DMS53 treated with DMSO at 0.1 percent for 48 hours (cell line): ENCODE results near the gene GSG1L2.

ENCODE experiments used
- DNase-seq: peaks from one replicate; lab custom pipeline; 2025; ENCODE audit not compliant: unreplicated experiment; lab: John Stamatoyannopoulos, UW

GSG1L2 gene

DNA sequence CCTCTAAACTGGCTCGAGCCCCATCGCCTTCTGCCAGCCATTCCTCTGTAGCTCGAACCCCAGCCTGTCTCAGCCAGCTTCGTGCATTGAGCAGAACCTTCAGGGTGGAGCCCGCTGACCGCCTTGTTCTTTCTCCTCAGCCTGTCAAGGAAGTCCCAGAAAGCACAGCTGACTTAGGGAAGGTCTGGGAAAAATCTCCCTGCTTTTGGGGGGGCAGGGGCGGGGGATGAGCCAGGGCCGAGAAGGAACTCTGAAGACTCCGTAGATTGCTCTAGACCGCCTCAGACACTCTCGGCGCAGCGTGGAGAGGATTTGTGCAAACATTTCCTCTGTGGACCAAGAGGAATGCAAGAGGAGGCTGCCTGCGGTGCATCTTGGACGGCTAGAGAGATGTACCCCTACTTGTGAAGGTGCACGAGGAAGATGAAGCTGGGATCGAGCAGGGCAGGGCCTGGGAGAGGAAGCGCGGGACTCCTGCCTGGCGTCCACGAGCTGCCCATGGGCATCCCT is 3.8 kb upstream of the GSG1L2 start, which contains the start of gene GLP2R:
GLP2R (plus strand) TSS at position 284 of the 510 bp plus-strand sequence; CDS start at position 424, 140 bp downstream.
- no peak for DNase-seq

DNA sequence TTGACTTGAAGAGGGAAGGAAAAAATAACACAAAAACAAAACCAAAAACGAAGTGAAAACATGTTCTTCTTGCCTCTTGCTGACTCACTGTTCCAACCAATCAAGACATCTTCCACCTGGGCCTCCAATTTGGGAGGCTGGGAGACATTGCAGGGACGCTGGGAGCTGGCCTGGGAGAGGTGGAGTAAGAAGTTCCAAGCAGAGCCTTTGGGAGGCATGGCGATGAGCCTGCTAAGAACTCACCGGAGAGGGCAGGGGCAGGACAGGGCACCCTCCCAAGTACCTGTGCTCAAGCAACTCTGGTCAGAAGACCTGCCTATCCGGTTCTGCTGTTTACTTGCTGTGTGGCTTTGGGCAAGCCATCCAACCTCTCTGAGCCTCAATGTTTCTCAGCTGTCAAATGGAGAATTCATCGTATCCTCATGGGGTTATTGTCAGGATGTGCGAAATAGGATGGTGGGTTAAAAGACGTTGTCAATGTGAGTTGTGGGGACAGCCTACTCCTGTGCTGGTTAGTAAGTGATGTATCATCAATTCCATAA is 3.0 kb upstream of the GSG1L2 start:
- DNase-seq = no peak

DNA sequence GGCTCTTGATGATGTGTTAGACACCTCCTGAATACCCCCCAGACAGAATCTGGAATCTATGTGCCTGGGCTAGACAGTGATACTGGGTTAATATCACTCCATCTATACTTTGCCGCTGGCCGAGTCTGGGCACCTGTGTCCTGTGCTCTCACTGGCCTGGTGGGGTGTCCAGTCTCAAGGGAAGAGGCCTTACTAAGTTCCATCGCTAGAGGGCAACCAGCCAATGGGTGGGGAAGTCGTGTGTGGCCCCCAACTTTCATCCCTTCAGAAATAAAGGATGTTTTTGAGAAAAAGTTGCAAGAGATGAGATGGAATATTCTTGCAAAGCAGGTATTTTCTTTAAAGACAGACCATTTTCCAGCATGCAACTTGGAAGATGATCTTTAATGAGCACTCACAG is 2.2 kb upstream of the GSG1L2 start:
- DNase-seq = no peak

DNA sequence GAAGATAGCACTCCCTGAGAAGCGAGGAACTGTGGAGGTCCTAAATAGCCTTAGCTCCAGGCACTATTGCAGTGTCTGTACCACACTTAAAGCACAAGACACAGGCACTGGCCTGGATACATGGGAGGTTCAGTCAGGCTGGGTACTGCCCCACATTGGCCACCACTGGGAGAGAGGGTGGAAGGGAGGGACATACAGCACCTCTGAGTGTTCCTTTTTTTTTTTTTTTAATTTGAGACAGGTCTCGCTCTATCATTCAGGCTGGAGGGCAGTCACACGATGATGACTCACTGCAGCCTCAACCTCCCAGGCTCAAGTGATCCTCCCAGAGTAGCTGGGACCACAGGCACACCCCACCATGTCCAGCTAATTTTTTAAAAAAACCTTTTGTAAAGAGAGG is 1.4 kb downstream of the GSG1L2 start:
- DNase-seq = no peak

DNA sequence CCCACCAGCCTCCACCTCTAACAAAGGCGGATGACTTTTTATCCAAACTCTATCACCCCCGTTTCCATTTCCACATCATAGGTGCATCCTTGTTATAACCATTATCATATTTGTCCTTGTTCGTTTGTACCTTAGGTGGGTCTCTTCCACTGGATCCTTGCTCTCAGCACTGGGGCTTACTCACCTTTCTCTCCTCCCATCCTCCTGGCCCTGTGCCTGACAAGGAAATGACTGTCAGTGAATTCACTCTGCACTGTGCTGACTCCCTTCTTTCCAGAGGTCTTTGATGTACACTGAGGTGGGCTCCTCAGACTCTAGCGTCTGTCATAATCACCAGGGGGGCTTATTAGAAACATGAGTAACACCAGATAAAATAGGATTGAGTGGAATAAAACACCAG is 3.1 kb downstream of the GSG1L2 start:
- no peak for DNase-seq

DNA sequence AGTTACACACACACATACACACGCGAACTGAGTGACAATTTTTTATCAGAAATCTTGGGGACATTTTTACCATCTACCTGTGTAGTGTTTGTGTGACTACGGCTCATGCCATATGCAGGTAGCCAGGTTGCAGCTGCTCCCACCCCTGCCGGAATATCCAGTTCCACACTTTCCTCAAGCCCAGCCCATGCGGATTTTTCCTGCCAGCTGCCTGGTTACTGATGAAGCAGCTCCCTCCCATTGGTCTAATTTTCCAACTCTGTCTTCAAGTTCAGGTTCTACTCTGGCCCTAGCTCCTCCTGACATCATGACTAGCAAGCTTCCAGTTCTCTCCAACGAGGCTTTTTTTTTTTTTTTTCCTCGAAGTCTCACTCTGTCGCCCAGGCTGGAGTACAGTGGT is 4.8 kb downstream of the GSG1L2 start:
- DNase-seq = peak; percentile 14

DNA sequence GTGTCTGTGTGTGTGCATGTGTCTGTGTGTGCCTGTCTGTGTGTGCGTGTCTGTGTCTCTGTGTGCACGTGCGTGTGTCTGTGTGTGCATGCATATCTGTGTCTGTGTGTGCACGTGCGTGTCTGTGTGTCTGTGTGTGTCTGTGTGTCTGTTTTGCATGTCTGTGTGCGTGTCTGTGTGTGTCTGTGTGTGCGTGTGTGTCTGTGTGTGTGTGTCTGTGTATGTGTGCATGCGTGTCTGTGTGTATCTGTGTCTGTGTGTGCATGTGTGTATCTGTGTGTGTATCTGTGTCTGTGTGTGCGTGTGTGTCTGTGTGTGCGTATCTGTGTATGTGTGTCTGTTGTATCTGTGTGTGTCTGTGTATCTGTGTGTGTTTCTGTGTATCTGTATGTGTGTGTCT is 5.4 kb downstream of the GSG1L2 start:
- DNase-seq = no peak

DNA sequence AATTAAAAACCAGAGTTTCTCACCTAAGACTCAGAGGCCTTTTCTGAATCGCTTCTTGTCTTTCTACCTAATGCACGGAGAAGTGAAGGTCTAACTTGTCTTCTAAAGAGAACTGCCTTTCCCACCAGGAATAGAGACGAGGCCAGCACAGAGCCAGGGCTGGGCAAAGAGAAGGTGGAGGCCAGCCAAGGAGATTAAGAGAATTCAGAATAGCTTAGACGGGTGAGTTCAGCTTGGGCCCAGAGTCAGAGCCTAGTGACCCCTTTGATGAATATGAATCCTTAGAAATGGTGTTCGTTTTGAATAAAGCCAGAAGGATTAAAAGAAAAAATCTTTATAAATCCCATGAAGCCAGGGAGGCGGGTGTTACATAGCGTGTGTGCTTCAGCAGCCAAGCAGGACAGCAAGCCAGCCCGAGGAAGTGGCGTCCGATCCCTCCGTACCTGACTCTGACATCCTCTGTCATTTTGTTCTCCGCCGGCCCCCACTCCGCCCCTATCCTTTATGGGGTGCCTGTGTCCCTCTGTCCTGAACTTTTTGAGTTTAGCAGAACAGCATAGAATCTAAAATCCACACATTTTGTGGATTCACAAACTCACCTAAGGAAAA is 7.4 kb downstream of the GSG1L2 start:
- no peak for DNase-seq

DNA sequence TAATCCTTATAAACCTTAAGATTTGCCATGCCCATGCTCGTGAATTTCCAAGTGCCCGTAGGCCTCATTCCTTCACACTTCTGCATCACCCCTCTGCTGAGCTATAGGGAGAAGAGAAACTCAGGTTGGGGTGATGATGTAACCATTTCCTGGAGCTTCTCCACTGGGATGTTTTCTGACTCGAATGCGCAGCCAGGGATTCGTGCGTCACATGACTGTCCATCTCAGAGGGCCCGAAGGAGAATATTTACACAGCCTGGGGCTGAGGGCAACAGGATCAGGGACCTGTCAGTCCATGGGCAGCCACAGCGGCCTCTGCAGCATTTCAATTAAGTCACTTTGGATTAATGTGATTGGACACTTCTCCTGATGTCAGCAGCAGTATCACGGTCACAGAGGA is 8.7 kb downstream of the GSG1L2 start:
- no peak for DNase-seq

DNA sequence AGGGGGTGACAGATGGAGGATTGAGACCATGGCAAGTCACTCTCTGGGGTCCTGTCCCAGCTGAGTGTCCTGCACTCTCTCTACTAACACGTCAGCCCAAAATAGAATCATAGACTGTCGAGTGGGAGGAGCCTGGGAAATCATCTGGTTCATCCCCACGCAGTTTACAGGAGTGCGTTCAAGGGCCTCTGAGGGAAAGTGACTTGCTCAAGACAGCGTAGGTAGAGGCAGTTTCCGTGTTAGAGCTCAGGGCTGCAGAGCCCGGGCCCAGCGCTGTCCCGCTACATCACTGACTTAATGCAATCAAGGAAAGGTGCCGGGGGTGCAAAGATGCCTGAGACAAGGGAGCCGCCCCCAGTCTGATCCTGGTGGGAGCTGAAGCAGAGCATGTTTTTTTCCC is 10.3 kb downstream of the GSG1L2 start:
- no peak for DNase-seq

DNA sequence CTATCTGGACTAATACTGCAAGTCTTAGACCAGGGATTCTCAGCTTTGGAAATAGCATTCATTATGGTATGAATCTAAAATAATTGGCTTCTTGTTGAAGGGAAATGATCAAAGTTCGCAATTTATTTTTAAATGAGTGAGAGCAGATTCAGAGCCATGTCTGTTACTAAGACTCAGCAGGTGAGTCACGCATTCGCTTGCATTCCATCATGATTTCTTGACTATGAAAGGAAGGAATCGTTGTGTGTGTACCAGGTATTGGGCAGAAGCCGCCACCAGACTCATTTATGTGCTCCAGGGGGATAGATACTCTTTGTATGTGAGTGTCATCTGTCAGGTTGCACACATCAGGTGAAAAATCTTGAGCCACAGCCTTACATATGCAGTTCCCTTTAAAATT is 10.8 kb downstream of the GSG1L2 start:
- DNase-seq = no peak

DNA sequence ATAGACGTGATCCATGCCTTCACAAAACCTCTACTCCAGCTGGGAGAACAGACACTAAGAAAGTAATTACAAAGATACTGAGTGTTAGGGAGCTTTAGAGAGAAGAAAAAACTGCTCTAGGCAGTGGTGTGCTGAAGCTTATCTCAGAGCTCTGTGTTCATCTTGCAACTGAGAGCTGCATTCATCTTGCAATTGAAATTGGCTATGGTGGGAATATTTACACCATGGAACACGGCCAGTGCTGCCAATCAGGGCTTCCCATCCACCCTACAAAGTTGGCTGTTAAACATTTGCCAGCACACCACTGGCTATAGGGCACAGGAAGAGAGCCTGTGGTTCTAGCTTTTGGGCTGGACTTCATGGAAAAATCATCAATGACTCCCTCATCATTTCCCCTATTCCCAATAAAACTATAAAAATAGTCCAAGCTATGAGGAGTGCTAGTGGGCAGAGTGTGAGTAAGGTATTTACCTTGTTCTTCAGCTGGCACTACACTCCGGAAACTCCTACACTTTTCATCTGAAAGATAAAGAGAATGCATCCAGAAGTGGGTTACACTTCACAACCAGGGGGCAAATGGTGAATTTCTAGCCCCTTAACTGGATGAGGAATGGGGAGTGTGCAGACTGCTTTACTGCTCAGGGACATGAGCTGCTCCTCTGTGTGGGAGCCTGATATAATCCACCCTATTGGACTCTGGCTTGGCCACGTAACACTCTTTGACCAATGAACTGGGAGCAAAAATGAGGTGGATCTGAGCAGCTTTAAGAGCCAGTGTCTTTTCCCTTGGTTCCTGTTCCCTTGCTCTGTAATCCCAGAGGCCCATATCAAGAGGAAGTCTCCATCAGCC is 11.6 kb downstream of the GSG1L2 start:
- no peak for DNase-seq

DNA sequence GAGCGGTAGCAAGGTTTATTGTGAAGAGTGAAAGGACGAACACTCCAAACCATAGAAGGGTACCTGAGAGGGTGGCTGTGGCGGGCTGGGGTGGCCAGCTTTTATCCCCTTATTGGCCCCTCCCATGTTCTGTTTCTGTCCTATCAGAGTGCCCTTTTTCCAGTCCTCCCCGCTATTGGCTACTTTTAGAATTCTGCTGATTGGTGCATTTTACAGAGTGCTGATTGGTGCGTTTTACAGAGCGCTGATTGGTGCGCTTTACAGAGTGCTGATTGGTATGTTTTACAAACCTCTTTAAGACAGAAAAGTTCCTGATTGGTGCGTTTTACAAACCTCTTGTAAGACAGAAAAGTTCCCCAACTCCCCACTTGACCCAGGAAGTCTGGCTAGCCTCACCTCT is 12.5 kb downstream of the GSG1L2 start:
- no peak for DNase-seq

DNA sequence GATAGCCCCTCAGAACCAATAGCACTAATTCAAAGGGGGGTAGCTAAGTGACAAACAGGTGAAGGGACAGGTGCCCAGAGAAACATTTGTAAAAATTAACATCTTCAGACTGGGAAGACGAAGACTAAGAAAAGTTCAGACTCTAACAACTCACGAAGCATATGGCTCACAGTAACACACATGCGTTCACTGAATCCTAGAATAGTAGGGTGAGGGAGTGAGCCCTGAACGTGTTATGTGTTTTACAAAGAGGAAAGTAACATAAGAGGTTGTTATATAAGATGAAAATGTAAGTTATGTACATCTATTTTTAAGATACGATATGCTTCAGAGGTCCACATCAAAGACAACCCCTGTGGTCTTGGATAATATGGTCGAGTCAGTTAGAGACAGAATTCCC is 15.2 kb downstream of the GSG1L2 start:
- no peak for DNase-seq

DNA sequence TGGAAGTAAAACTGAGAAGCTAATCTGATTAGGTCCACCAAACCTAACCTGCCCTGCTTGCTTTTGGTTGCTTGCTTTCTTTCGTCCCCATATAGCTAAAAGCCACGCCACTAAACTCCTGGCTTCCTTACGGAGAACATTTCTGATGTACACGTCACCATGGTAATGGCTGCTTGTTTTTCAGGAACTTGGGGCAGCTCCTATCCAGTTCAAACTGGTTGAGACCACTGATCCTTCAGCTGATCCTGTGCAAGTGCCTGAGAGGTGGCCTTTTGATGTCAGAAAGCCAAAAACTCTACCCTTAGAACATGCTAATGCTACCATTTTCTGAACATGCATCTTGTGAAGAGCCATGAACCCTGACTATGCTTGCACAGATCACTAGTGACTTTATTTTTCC is 16.1 kb downstream of the GSG1L2 start:
- no peak for DNase-seq

DNA sequence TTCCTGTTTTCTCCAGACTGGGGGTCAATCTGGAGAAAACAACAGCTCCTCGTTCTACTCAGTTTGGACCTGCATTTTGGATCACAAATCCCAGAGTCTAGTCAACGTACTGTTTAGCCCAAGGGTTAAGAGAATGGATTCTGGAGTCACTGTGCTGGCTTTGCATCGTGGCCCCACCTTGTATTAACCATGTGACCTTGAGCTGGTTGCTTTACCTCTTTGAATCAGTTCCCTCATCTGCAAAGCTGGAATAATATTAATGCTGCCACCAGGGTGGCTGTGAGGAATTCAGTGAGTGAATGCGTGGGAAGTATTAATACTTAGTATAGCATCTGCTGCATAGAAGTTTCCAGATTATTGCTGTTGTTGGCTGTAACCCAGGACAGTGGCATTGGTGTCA is 19.2 kb downstream of the GSG1L2 start:
- DNase-seq = no peak

DNA sequence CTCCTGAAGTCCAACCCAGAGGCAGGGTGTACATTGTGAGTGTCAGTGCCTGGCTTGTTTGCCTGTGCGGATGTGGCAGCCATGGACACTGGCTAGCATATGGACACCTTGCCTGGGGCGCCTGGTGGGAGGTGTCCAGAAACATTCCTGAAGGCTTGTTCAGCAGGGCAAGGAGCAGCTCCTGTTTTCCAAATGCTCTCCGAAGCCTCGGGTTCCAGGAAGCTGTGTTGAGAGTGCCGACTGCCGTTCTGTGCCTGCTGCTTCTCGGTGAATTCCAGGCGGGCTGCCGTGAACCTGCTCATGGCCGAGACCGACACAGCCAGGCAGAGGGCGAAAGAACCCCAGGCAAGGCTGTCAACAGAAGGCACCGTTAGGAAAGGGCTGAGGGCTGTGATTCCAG is 19.6 kb downstream of the GSG1L2 start:
- no peak for DNase-seq

DNA sequence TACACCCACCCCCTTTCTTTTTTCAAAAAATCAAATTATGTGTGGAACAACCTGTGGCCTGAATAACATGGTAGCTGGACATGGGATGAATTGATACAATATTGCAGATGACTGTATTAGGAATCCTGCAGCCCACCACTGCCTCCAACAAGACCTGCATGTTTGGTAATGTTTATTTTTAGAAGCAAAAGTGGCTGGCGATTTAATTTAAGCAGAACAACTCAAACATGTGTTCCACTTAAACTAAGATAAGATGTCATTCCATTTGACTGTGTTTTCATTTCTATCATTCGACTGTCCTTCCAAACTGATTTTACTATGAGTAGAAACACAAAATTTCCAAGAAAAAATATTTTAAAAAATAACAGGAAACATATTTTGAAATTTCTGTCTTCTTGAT is 20.4 kb downstream of the GSG1L2 start:
- DNase-seq = no peak

DNA sequence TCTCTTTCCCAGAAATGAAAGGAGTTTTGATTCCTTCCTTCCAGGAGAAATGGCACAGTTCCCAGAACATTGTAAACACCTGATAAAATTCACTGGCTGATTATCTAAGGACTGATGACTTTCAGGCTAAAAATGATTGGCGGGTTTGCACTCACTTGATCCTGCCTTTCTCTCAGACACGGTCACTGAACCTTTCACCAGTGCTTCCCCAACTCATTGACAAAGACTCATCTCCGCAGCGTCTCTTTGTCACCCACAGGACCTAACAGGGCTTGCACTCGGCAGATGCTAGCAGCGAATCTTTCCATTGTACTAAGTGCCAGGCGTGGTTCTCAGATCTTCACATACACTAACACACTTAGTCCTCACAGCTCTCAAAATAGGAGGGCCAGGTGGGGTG is 23.2 kb downstream of the GSG1L2 start:
- DNase-seq = no peak

DNA sequence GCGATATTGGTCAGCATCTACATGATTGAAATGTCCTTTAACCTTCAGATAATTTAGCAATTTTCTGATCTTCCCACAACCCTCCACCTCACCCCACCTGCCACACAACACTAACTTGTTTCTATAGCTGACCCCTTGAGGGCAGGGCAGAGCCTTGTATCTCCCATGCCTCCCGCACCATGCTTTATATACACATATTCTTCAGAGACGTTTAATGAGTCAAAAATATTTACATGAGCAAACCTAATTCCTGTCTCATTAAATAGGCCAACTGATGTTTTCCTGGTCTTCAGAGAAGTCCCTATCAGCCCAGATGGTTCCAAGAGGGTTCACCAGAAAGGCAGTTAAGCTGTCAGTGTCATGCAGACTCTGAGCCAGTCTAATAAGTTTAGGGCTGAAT is 23.9 kb downstream of the GSG1L2 start:
- DNase-seq = no peak

DNA sequence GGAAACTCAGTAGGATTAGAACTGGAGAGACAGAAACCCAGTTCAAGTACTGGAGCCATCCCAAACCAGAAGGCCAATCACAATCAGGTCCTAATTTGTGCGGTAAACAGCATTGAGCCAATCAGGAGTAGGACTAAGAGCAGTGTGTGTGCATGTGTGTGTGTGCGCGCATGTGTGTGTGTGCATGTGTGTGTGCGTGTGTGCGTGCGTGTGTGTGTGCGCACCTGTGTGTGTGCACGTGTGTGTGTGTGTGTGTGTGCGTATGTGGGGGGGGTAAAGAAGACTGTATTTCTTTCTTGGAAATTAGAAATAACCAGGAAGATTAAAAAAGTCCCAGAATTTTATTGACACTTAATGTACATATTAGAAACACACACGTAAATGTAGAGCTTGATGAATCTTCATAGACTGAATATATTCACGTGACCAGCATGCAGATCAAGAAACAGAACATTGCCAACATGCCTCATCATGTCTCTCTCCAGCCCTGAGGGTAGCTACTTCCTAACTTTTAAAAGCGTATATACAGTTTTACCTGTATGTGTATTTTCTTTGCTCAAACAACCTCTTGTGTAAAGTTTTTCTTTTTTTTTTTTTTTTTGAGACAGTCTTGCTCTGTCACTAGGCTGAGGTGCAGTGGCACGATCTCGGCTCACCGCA is 29.6 kb downstream of the GSG1L2 start:
- no peak for DNase-seq
